B cell (primary cell): ENCODE data around the gene WFS1. TPM values are rescaled to one million over a fixed set of nuclear protein-coding genes. Genes with fewer than 3 reads are reported as not detected.

Experiments
- ATAC-seq: fragments of 200-7000 bp; cut with Tn5 transposase; one replicate; pipeline ENCODE4 v1.10.0; 2021; ENCODE audit warnings: low read depth, mild to moderate bottlenecking, moderate number of reproducible peaks, moderate library complexity
- CTCF ChIA-PET: fragments of 350-600 bp; sonication (Branson Sonifier 250); formaldehyde crosslinking; loops from one replicate; lab custom pipeline; 2021; ENCODE audit warnings: antibody characterized with exemption, inconsistent platforms; lab: Charles Lee
- POLR2A ChIA-PET: fragments of 350-600 bp; sonication (Branson Sonifier 250); formaldehyde crosslinking; loops from one replicate; lab custom pipeline; 2021; ENCODE audit warnings: antibody characterized with exemption; lab: Charles Lee
- DNase-seq: peaks from one replicate; pipeline ENCODE4 v3.0.0; 2013
- H2AFZ ChIP-seq: 2 replicates; pipeline ENCODE4 v1.6.1; 2012; ENCODE audit warnings: mild to moderate bottlenecking, low read depth, low read length; ENCODE audit not compliant: insufficient read depth, poor library complexity, severe bottlenecking
- H3K27ac ChIP-seq, 2 donors: 1 replicate in 1 of 2; 2 replicates in 1 of 2; pipeline ENCODE4 v1.5.1; 2012 to 2013; ENCODE audit warnings: low read length in 2 of 2, mild to moderate bottlenecking in 2 of 2, moderate library complexity in 1 of 2
- H3K27me3 ChIP-seq, 4 experiments: fragments of 200-600 bp in 1 of 4; sonication (generic) in 1 of 4; replicated peaks in 1 of 4; 1 replicate in 2 of 4; 2 replicates in 2 of 4; pipeline versions ENCODE4 v1.6.1 to v1.7.0; 2013 to 2016; ENCODE audit warnings: low read length in 3 of 4, mild to moderate bottlenecking in 2 of 4, mixed read lengths in 1 of 4, moderate library complexity in 1 of 4; ENCODE audit not compliant: insufficient read depth in 4 of 4, control insufficient read depth in 3 of 4; ENCODE audit errors: control extremely low read depth in 1 of 4
- H3K36me3 ChIP-seq, 2 experiments: replicated peaks in 1 of 2; 1 replicate in 1 of 2; 2 replicates in 1 of 2; pipeline versions ENCODE4 v1.6.1 to v1.7.1; 2013; ENCODE audit warnings: low read length in 1 of 2; ENCODE audit not compliant: insufficient read depth in 2 of 2, control insufficient read depth in 1 of 2; ENCODE audit errors: control extremely low read depth in 1 of 2, extremely low read depth in 1 of 2
- H3K4me1 ChIP-seq, 2 donors: fragments of 200-600 bp in 1 of 2; sonication (generic) in 1 of 2; 1 replicate in 1 of 2; 2 replicates in 1 of 2; pipeline versions ENCODE4 v1.5.1 to v1.6.1; 2013 to 2017; ENCODE audit warnings: low read length in 2 of 2; ENCODE audit not compliant: control insufficient read depth in 2 of 2, insufficient read depth in 2 of 2
- H3K4me2 ChIP-seq: replicated peaks from 2 replicates; pipeline ENCODE3; 2012; ENCODE audit warnings: mild to moderate bottlenecking, low read depth, low read length; ENCODE audit not compliant: poor library complexity, severe bottlenecking
- H3K4me3 ChIP-seq, 5 experiments: fragments of 200-600 bp in 1 of 5; sonication (generic) in 1 of 5; 1 replicate in 3 of 5; 2 replicates in 2 of 5; pipeline versions ENCODE4 v1.5.1 to v1.7.0; 2011 to 2016; ENCODE audit warnings: low read length in 4 of 5, mild to moderate bottlenecking in 4 of 5, low read depth in 2 of 5, control low read depth in 1 of 5, moderate library complexity in 1 of 5; ENCODE audit not compliant: insufficient read depth in 1 of 5; ENCODE audit errors: control extremely low read depth in 1 of 5, extremely low read depth in 1 of 5
- H3K79me2 ChIP-seq: fragments of 200-600 bp; sonication (generic); one replicate; pipeline ENCODE4 v1.6.0; 2016; ENCODE audit warnings: low read length; ENCODE audit not compliant: control insufficient read depth, insufficient read depth
- H3K9ac ChIP-seq: fragments of 200-600 bp; sonication (generic); 2 replicates; pipeline ENCODE4 v1.6.1; 2017; ENCODE audit warnings: mild to moderate bottlenecking, low read length, moderate library complexity
- H3K9me3 ChIP-seq, 3 donors: one replicate each; pipeline versions ENCODE4 v1.6.1 to v1.7.1; 2013; ENCODE audit warnings: low read length in 2 of 3; ENCODE audit not compliant: control insufficient read depth in 2 of 3, insufficient read depth in 1 of 3; ENCODE audit errors: control extremely low read depth in 1 of 3
- H4K20me1 ChIP-seq: 2 replicates; pipeline ENCODE4 v1.6.0; 2012; ENCODE audit warnings: mild to moderate bottlenecking, low read length; ENCODE audit not compliant: insufficient read depth, control insufficient read depth, poor library complexity, severe bottlenecking
- H3K27ac Mint-ChIP-seq: one replicate; pipeline ENCODE4 v1.8.0; 2021; ENCODE audit warnings: mixed read lengths
- H3K27me3 Mint-ChIP-seq: one replicate; pipeline ENCODE4 v1.8.0; 2021; ENCODE audit warnings: mixed read lengths
- H3K4me1 Mint-ChIP-seq: one replicate; pipeline ENCODE4 v1.8.0; 2021; ENCODE audit warnings: mixed read lengths
- H3K4me3 Mint-ChIP-seq: one replicate; pipeline ENCODE4 v1.8.0; 2021; ENCODE audit warnings: mixed read lengths
- H3K9me3 Mint-ChIP-seq: one replicate; pipeline ENCODE4 v1.8.0; 2022; ENCODE audit warnings: mixed read lengths; ENCODE audit not compliant: insufficient read depth
- EZH2 ChIP-seq: IDR thresholded peaks from 2 replicates; pipeline ENCODE4 v1.6.1; 2012; ENCODE audit warnings: borderline replicate concordance, low read depth, mild to moderate bottlenecking, moderate library complexity, low read length; ENCODE audit not compliant: insufficient read depth, poor library complexity, severe bottlenecking
- WGBS: methylation state at CpG from one replicate; pipeline ENCODE4 v1.1.5; 2013; ENCODE audit warnings: missing lambda C conversion rate; ENCODE audit not compliant: insufficient coverage; 5-methylcytosine and 5-hydroxymethylcytosine counted together
- intact Hi-C: fragments of 100-400 bp; cut with micrococcal nuclease; formaldehyde crosslinking; loops from one replicate; pipeline ENCODE4 v1.10.0; 2022
- polyA plus RNA-seq: library from polyadenylated mRNA; depleted of rRNA; stranded (reverse); fragments of >200 nt; gene quantifications from 2 replicates; pipeline ENCODE4 v1.2.3, GENCODE V29; 2012
- total RNA-seq, 2 donors: library from RNA; stranded (reverse); fragments of 120-200 nt in 1 of 2; gene quantifications; 1 replicate in 1 of 2; 2 replicates in 1 of 2; pipeline versions ENCODE4 v1.2.3 to v1.2.4, GENCODE V29; 2013 to 2022
- TF ChIP-seq, protein P1 (sequence below): fragments of 200-600 bp; IDR thresholded peaks from one replicate; pipeline ENCODE4 v1.8.0; 2022; ENCODE audit warnings: antibody characterized with exemption, mild to moderate bottlenecking

WFS1 gene
- total and polyA plus RNA-seq, 2 donors (not counting 1 experiment from before 2014, with no cell fraction given), result 5.8 to 6.7 TPM

DNA sequence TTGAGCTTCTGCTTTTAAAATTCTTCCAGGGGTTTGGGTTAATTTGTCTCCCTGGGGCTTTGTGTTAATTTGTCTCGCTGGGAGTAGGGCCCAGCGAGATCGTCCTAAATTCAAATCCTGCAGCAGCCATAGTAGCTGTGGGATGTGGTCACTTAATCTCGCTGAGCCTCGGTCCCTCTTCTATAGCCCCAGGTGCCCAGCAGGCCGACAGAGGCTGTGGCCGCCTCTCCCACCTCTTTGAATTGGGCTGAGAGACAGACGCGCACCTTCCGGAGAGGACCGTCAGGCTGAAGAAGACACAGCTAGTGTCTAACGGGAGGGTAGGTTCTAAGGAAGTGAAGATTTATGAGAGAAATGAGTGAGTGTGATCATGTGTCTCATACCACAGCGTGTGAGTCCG lies 15.7 kb upstream of the WFS1 start:
- ATAC-seq, result no peak
- POLR2A ChIA-PET, result no interaction called here
- no peak overlapping the region for H3K4me2 ChIP-seq
- H3K4me1 ChIP-seq, result peaks cover 9 to 17% of the 10 kb centered on the region in 2 donors
- 88% methylated on average over 14 of the region's 14 CpGs for WGBS
- H3K9ac ChIP-seq, result no peak overlapping the region
- H3K4me1 Mint-ChIP-seq, result peaks cover 16% of the 10 kb centered on the region
- intact Hi-C loops, result no loop called here
- peaks cover 0 to 6% (median 0%) of the 10 kb centered on the region in 3 donors for H3K9me3 ChIP-seq
- H3K36me3 ChIP-seq, result no peaks in the 10 kb centered on the region
- H3K4me3 ChIP-seq, result no peak overlapping the region
- H3K4me3 Mint-ChIP-seq, result no peak overlapping the region
- peaks cover 0 to 8% (median 6%) of the 10 kb centered on the region in 4 experiments for H3K27me3 ChIP-seq
- CTCF ChIA-PET, result interaction anchor here (14.1 kb wide), 1 partner anchor 72 kb away, joined by 451 read pairs; no protein-coding TSS in a partner anchor
- no peaks in the 10 kb centered on the region for H3K79me2 ChIP-seq
- H2AFZ ChIP-seq, result no peak overlapping the region
- no peak overlapping the region for H3K27ac Mint-ChIP-seq
- H3K9me3 Mint-ChIP-seq, result no peaks in the 10 kb centered on the region
- TF ChIP-seq, protein P1, sequence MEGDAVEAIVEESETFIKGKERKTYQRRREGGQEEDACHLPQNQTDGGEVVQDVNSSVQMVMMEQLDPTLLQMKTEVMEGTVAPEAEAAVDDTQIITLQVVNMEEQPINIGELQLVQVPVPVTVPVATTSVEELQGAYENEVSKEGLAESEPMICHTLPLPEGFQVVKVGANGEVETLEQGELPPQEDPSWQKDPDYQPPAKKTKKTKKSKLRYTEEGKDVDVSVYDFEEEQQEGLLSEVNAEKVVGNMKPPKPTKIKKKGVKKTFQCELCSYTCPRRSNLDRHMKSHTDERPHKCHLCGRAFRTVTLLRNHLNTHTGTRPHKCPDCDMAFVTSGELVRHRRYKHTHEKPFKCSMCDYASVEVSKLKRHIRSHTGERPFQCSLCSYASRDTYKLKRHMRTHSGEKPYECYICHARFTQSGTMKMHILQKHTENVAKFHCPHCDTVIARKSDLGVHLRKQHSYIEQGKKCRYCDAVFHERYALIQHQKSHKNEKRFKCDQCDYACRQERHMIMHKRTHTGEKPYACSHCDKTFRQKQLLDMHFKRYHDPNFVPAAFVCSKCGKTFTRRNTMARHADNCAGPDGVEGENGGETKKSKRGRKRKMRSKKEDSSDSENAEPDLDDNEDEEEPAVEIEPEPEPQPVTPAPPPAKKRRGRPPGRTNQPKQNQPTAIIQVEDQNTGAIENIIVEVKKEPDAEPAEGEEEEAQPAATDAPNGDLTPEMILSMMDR, result no peak
- no peak for TF ChIP-seq EZH2
- H3K27me3 Mint-ChIP-seq, result peaks cover 21% of the 10 kb centered on the region
- no peak for DNase-seq
- no peaks in the 10 kb centered on the region for H4K20me1 ChIP-seq
- no peak overlapping the region for H3K27ac ChIP-seq

DNA sequence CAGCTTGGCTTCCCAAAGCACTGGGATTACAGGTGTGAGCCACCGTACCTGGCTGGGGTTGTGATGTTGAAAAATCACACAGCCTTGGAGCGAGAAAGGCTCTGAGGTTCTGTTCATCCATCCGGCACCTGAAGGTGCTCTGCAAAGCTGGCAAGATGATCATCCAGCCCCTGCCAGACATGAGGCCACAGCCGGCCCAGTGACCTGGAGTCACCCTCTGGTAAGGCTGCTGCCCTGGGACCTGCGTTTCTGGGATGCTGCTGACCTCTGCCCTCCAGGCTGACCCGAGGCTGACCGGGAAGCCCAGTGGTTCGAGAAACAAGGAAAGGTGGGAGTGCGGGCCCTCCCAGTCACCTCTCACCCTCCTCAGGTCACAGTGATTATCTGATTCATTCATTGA lies 13.5 kb upstream of the WFS1 start:
- ChIA-PET POLR2A (no interaction called here), CTCF (interaction anchor here (1.1 to 14.1 kb wide), 2 partner anchors 10 to 70 kb away, joined by 3 to 451 read pairs; no protein-coding TSS in a partner anchor)
- DNase-seq (no peak), ATAC-seq (no peak)
- Histone ChIP-seq H3K27me3 (no peaks in the 10 kb centered on the region), H3K9me3 (peaks cover 0 to 6% (median 0%) of the 10 kb centered on the region in 3 donors), H3K4me1 (peaks cover 12 to 14% of the 10 kb centered on the region in 2 donors), H2AFZ (no peak overlapping the region), H3K79me2 (no peaks in the 10 kb centered on the region), H4K20me1 (no peaks in the 10 kb centered on the region), H3K4me3 (no peak overlapping the region), H3K9ac (no peak overlapping the region), H3K4me2 (no peak overlapping the region), H3K27ac (no peak overlapping the region), H3K36me3 (no peaks in the 10 kb centered on the region)
- Mint-ChIP-seq H3K27ac (no peak overlapping the region), H3K4me3 (no peak overlapping the region), H3K27me3 (peaks cover 15% of the 10 kb centered on the region), H3K4me1 (peaks cover 22% of the 10 kb centered on the region), H3K9me3 (no peaks in the 10 kb centered on the region)
- intact Hi-C loops, result no loop called here
- TF ChIP-seq, protein P1, result no peak
- TF ChIP-seq EZH2, result no peak
- WGBS, result 96% methylated on average over 7 of the region's 9 CpGs
